NCI-H82 treated with DMSO at 0.1 percent for 48 hours (cell line): ENCODE data around the gene ADARB2.

Experiments
- DNase-seq: peaks from one replicate; lab custom pipeline; 2025; ENCODE audit not compliant: unreplicated experiment; lab: John Stamatoyannopoulos, UW

Gene ADARB2

GRCh38 chr10:1153251-1153763 lies 584.0 kb downstream of the ADARB2 start:
- no peak for DNase-seq

DNA sequence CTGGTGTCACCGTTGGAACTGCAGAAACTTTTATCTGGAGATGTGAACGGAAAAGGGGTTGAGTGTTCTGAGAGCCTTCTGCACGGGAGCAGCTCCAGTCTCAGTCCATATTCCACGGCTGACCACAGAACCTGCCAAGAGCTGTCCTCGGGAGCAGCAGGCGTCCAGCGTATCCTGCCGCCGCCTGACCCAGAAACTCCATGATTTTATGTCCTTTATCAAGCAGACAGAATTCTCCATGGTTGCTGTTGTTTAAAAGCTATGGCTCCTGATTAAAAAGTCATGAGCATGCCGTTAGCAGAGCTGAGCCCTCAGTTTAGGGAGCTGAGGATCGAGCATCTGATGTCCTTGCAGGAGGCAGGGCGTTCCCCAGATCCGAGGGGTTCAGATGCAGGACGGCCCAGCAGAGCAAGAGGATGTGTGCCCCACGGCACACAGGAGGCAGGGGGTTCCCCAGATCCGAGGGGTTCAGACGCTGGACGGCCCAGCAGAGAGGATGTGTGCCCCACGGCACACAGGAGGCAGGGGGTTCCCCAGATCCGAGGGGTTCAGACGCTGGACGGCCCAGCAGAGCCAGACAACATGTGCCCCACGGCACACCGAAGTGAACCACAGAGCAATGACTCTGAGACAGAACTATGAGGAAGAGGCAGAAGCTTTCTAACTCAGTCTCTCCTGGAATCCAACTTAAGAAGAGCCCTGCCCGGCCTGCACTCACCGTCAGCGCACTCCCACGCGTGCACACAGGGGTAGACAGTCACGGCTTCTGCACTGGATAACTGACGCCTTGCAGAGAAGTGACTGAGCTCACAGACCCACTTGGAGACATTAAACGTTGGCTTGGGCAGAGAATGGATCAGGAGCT lies 584.7 kb downstream of the ADARB2 start:
- DNase-seq, result no peak

- DNase-seq, result no peak
These were observed 586.0 kb downstream of the ADARB2 start for GRCh38 chr10:1151076-1152033.

GRCh38 chr10:1150638-1150955 lies 586.7 kb downstream of the ADARB2 start:
- DNase-seq, result no peak

DNA sequence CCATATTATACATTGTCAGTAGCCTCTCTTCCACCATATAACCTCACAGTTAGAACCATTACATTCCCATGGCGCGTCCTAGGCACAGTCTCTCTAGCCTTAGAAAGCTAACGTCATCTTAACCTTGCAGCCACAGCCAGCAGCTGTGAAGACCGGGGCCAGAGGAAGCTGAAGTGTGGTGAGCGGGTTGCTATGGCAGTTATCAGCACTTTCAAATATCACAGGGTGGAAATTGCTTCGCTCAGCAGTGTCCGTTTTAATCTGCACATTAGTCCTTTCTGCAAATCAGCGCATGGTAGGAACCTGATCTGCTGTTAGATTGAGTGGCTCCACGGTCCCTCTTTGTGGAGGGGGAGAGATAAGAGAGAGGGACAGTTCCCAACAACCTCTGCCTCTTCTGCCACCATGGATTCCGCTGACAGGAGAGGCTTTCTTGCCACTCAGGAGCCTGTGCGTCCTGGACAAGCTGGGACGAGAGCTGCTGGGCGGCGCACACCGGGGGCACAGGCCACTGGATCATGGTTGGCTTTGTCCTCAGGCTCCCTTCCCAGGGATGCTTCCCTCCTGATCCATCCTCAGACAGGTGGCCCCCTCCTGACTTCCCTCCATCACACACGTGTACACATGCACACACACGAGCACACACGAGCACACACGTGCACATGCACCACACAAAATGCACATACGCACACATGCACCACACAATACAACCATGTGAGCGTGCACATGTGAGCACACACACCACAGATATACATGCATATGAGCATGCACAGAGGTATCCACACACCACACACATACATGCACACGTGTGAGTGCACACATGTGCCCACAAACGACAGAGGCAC lies 587.3 kb downstream of the ADARB2 start:
- no peak for DNase-seq

- DNase-seq, result no peak
These were observed 588.3 kb downstream of the ADARB2 start for GRCh38 chr10:1148855-1149605.

GRCh38 chr10:1147810-1148209 lies 589.5 kb downstream of the ADARB2 start:
- no peak for DNase-seq

DNA sequence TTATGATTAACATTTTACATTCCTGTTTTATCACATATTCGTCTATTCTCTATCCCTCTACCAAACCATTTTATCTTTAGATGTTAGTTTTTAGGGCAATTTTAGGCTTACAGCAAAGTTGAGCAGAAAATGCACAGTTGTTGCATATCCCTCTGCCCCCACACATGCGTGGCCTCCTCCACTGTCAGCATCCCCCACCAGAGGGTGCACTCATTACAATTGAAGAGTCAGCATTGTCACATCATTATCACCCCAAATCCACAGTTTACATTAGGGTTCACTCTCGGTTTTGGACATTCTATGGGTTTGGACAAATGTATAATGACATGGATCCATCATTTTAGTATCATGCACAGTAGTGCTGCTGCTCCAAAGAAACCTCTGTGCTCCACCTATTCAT lies 594.7 kb downstream of the ADARB2 start:
- no peak for DNase-seq

GRCh38 chr10:1141701-1142100 lies 595.6 kb downstream of the ADARB2 start:
- DNase-seq, result no peak

GRCh38 chr10:1141261-1141660 lies 596.1 kb downstream of the ADARB2 start:
- DNase-seq, result no peak

DNA sequence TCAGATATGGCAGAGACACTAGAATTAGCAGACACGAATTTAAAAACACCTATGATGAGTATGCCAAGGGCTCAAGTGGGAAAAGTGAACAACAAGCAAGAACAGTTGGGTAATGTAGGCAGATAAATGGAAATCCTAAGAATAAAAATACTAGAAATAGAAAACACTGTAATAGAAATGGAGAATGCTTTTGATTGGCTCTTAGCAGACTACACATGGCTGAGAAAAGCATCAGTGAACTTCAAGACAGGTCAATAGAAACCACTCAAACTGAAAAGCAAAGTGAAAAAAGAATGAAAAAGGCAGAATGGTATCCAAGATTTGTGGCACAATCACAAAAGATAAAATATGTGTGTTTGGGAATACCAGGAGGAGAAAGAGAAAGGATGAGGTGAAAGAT lies 598.8 kb downstream of the ADARB2 start:
- no peak for DNase-seq

DNA sequence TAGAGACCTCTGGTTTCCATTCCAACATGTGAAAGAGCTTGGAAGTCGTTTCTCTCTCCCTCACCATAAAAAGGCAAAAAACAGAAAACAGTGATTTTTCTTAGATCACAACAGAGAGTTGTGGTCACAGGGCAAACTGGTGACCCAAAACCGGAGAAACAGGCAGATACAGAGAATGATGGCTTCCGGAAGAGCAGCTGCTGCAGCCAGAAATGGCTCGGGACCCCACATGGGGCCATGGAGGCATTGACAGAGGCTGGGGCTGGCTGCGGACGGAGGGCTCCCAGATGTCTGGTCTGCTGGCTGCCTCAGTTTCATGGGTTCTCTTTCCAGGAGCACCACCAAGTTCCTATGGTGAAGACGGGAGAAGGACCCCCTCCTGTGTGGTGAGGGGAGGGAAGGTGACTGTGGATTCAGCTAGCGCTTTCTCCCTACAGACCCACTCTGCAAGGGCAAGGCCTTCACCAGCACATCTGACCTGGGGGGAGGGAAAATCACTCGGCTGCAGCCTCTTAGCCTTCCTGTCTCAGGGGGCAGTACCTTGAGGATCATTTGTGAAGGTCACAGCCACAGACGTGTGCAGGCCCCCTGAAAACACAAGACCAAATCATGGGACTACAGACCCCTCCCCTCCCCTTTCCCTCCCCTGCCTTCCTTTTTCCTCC lies 599.7 kb downstream of the ADARB2 start:
- no peak for DNase-seq

DNA sequence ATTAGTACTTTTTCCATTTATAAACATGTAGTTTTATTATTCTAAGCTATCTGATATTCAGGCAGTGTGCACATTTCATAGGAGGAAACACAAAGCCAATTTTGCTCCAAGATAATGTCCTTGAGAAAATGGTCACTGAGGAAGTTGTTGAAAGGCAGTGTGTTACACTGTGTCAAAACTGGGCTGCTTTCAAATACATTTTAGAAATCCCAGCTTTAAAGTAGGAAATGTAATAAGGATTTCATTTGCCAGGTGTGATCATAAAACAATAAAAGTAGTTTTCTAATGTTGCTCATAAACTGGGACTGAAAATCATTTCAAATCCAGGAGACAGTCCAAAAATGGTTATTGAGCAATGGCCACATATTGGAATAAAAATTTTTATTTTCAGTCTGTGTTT lies 601.1 kb downstream of the ADARB2 start:
- no peak for DNase-seq

- no peak for DNase-seq
These were observed 603.2 kb downstream of the ADARB2 start for GRCh38 chr10:1134156-1134555.

GRCh38 chr10:1133495-1134045 lies 603.8 kb downstream of the ADARB2 start:
- no peak for DNase-seq

DNA sequence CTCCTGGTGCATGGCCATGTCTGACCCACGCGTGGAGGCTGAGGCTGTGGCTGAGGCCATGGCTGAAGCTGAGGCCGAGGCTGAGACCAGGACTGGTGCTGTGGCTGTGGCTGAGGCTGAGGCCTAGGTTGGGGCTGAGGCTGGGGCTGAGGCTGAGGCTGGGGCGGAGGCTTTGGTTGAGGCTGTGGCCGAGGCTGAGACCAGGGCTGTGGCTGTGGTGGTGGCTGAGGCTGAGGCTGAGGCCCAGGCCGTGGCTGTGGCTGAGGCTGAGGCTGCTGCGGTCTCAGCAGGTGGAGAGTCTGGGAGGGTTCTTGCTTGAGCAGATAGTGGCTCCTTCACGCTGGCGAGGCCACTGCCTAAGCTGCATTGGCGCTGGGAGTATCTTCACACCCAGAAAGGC lies 604.7 kb downstream of the ADARB2 start:
- DNase-seq, result no peak

DNA sequence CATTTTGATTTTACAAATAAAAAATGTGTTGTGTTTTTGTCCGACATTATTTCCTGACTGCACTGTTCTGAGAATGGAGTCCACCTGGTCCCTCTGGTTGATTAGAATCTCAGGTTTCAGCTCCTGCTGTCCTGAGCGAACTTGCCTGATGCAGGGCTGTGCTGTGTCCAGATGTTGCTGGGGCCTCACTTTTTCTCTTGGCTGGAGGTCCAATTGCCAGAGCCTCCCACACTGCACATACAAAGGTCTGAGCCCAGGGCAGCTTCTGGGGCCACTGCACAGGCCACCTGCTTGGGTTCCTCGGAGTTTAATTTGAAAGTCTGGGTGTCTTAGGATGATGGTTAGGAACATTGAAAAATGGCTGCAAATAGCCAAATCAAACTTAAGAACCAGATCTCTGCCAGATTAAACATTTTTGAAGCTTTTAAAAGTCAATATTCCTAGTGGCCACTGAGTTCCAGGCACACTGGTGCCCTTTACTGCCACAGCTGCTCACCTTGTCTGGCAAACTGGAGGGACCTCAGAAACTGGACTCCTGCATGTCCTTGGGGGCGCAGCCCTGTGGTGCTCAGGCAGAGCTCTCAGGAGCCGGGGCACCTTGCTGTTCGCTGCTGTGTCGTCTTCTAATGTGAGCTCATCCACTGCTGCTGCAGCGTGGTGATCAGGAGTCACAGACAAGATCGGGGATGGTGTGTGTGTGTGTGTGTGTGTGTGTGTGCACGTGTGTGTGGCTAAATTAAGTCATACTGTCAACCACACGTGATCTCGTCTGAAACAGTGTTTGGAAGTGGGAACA lies 606.1 kb downstream of the ADARB2 start:
- DNase-seq, result no peak

DNA sequence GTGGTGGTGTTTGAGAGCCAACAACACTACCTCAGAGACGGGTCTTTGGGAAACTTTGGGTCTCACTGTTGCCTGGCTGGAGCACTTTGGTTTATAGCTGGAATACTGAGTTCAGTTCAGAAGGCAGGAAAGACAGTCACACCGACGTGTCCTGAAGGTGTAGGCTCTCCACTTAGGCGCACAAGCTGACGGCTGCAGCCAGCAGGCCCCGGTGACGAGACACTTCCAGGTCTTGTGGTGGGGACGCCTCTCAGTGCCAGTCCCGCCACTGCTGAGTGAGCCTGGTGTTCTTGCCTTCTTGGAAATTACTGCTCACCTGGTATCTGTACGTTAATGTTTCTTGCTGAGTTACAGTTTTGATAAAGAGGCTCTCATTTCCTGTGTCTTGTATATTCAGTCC lies 607.1 kb downstream of the ADARB2 start:
- no peak for DNase-seq

- DNase-seq, result no peak
These were observed 608.7 kb downstream of the ADARB2 start for GRCh38 chr10:1128649-1129048.
